ENCODE results near the gene INPP5A.

INPP5A gene

GRCh38 chr10:132532179-132532578 lies 5.4 kb upstream of the INPP5A start:
- Histone ChIP-seq H3K27ac (ENCODE audit: low read depth, low read length) (peak overlapping the region; percentile 72), H2AK5ac (ENCODE audit: low read length) (no peak overlapping the region), H3K27me3 (ENCODE audit: insufficient read depth, low read length) (no peaks in the 10 kb centered on the region), H3K9me3 (ENCODE audit: insufficient read depth, low read depth, low read length) (peaks cover 5% of the 10 kb centered on the region), H4K8ac (ENCODE audit: low read depth, low read length) (no peak overlapping the region), H3K18ac (ENCODE audit: low read length) (no peak overlapping the region), H3K4me3 (ENCODE audit: low read depth, low read length) (no peak overlapping the region), H3K79me1 (ENCODE audit: low read length) (peaks cover 18% of the 10 kb centered on the region), H2BK5ac (ENCODE audit: low read depth, low read length, poor library complexity) (peak overlapping the region; percentile 70), H3K4me2 (ENCODE audit: low read length) (no peak overlapping the region), H2AFZ (ENCODE audit: insufficient read depth, low read length, poor library complexity) (no peak overlapping the region), H3K79me2 (ENCODE audit: control insufficient read depth, insufficient read depth, low read length, poor library complexity) (peaks cover 4% of the 10 kb centered on the region), H3K14ac (ENCODE audit: low read length) (no peak overlapping the region), H3K23ac (ENCODE audit: low read length) (no peak overlapping the region), H3K36me3 (ENCODE audit: control insufficient read depth in 1 of 2, insufficient read depth in 2 of 2, low read length in 2 of 2) (no peaks in the 10 kb centered on the region), H3K9ac (ENCODE audit: low read length) (no peak overlapping the region), H2BK120ac (ENCODE audit: insufficient read depth, low read length, poor library complexity) (peak overlapping the region; percentile 80), H2BK12ac (ENCODE audit: low read length) (peak overlapping the region; percentile 59), H3K4ac (ENCODE audit: low read depth, low read length) (no peak overlapping the region), H4K12ac (ENCODE audit: low read depth, low read length) (no peak overlapping the region), H4K91ac (ENCODE audit: low read depth, low read length) (peak overlapping the region; percentile 67), H3K4me1 (ENCODE audit: control insufficient read depth in 1 of 2, insufficient read depth in 2 of 2, low read length in 2 of 2) (peaks cover 18 to 27% of the 10 kb centered on the region in 2 experiments)
- peak; percentile 50 to 69 for DNase-seq
- WGBS (ENCODE audit: extremely low coverage, insufficient coverage, insufficient read length) = no CpG with 5 or more reads among the region's 6 CpGs

DNA sequence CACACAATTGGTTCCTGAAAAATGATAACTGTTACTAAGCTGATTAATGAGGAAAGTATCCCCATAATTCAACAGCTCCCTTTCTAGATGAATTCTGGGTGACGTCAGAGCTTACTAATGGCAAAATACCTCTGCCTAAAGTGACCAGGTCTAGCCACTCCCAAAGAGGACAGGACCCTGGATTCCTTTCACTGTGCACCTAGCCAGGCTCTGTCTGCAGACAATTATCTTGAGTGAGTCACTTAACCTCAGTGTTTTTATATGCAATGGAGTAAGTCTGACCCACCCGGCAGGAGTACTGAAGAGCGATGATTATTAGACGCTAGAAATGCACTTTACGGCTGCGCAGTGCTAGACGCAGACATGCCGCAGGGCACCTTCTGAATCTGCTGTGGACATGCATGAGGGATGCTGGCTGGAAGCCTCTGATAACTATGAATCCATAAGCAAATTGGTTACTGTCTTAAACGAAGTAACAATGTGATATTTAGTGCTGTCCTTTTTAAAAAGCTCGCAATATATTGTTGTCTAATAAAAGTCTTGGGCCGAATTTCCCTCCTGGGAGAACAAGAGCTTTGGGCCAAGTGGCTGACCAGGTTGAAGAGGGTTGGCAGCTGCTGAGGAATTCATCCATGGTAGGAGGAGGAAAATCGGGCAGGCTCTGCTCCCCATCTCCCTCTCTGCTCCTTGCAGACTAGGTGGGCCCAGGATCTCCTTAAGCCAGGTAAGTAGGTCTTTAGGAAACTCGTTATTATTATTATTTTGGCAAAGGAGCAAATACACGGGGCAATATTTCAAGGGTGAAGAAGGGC lies 4.6 kb upstream of the INPP5A start:
- Histone ChIP-seq H2BK5ac (ENCODE audit: low read depth, low read length, poor library complexity) (peak overlapping the region; percentile 57), H3K9me3 (ENCODE audit: insufficient read depth, low read depth, low read length) (peaks cover 5% of the 10 kb centered on the region), H2AK5ac (ENCODE audit: low read length) (peak overlapping the region; percentile 37), H3K14ac (ENCODE audit: low read length) (peak overlapping the region; percentile 46), H3K9ac (ENCODE audit: low read length) (no peak overlapping the region), H3K4ac (ENCODE audit: low read depth, low read length) (no peak overlapping the region), H3K18ac (ENCODE audit: low read length) (no peak overlapping the region), H3K79me2 (ENCODE audit: control insufficient read depth, insufficient read depth, low read length, poor library complexity) (peaks cover 5% of the 10 kb centered on the region), H3K4me2 (ENCODE audit: low read length) (no peak overlapping the region), H3K23ac (ENCODE audit: low read length) (no peak overlapping the region), H4K91ac (ENCODE audit: low read depth, low read length) (peak overlapping the region; percentile 60), H4K12ac (ENCODE audit: low read depth, low read length) (no peak overlapping the region), H2AFZ (ENCODE audit: insufficient read depth, low read length, poor library complexity) (no peak overlapping the region), H2BK12ac (ENCODE audit: low read length) (peak overlapping the region; percentile 71), H3K79me1 (ENCODE audit: low read length) (peaks cover 18% of the 10 kb centered on the region), H3K27ac (ENCODE audit: low read depth, low read length) (peak overlapping the region; percentile 76), H3K4me1 (ENCODE audit: control insufficient read depth in 1 of 2, insufficient read depth in 2 of 2, low read length in 2 of 2) (peaks cover 18 to 23% of the 10 kb centered on the region in 2 experiments), H3K27me3 (ENCODE audit: insufficient read depth, low read length) (no peaks in the 10 kb centered on the region), H3K36me3 (ENCODE audit: control insufficient read depth in 1 of 2, insufficient read depth in 2 of 2, low read length in 2 of 2) (no peaks in the 10 kb centered on the region), H2BK120ac (ENCODE audit: insufficient read depth, low read length, poor library complexity) (peak overlapping the region; percentile 16), H4K8ac (ENCODE audit: low read depth, low read length) (no peak overlapping the region), H3K4me3 (ENCODE audit: low read depth, low read length) (no peak overlapping the region)
- peak; percentile 97 to 98 for DNase-seq
- no CpG with 5 or more reads among the region's 14 CpGs for WGBS (ENCODE audit: extremely low coverage, insufficient coverage, insufficient read length)

DNA sequence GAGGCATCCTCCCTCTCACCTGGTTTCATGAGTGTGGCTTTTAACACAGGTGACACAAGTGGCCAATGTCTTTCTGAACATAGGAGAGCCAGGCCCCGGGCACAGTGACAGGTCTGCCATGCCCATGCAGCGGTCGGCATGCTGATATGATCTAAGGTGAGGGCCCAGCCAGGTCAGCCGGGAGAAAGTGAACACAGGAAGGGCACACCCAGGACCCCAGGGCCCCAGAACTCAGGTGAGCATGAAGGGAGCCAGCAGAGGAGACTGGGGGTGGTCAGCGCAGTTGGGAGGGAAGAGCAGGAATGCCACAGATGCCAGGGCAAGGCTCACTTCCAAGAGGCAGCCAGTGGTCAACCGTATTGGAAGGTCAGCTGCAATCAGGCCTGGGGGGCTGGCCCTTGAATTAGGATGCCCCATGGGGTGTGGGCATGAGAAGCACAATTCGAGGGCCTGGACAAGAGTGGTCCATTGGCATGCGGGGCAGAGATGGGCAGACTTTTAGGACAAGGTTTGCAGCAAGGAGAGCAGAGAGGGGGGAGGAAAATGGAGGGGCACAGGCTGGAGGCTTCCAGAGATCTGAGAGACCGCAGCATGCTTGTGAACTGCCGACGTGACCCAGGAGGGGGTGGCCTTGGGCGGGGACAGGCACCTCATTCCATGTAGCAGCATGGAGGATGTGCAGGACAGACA lies 3.9 kb upstream of the INPP5A start:
- peak overlapping the region; percentile 71 for H2BK12ac ChIP-seq (ENCODE audit: low read length)
- peak overlapping the region; percentile 57 for H2BK5ac ChIP-seq (ENCODE audit: low read depth, low read length, poor library complexity)
- DNase-seq = no peak
- peak overlapping the region; percentile 38 for H3K18ac ChIP-seq (ENCODE audit: low read length)
- no peaks in the 10 kb centered on the region for H3K27me3 ChIP-seq (ENCODE audit: insufficient read depth, low read length)
- peaks cover 22 to 28% of the 10 kb centered on the region in 2 experiments for H3K4me1 ChIP-seq (ENCODE audit: control insufficient read depth in 1 of 2, insufficient read depth in 2 of 2, low read length in 2 of 2)
- H2AFZ ChIP-seq (ENCODE audit: insufficient read depth, low read length, poor library complexity) = no peak overlapping the region
- H3K79me2 ChIP-seq (ENCODE audit: control insufficient read depth, insufficient read depth, low read length, poor library complexity) = peaks cover 12% of the 10 kb centered on the region
- WGBS (ENCODE audit: extremely low coverage, insufficient coverage, insufficient read length) = no CpG with 5 or more reads among the region's 12 CpGs
- peaks cover 22% of the 10 kb centered on the region for H3K79me1 ChIP-seq (ENCODE audit: low read length)
- peaks cover 5% of the 10 kb centered on the region for H3K9me3 ChIP-seq (ENCODE audit: insufficient read depth, low read depth, low read length)
- H4K8ac ChIP-seq (ENCODE audit: low read depth, low read length) = no peak overlapping the region
- H3K14ac ChIP-seq (ENCODE audit: low read length) = peak overlapping the region; percentile 9
- peak overlapping the region; percentile 0 for H2AK5ac ChIP-seq (ENCODE audit: low read length)
- peak overlapping the region; percentile 24 for H3K4ac ChIP-seq (ENCODE audit: low read depth, low read length)
- peak overlapping the region; percentile 16 for H2BK120ac ChIP-seq (ENCODE audit: insufficient read depth, low read length, poor library complexity)
- H3K36me3 ChIP-seq (ENCODE audit: control insufficient read depth in 1 of 2, insufficient read depth in 2 of 2, low read length in 2 of 2) = no peaks in the 10 kb centered on the region
- H3K23ac ChIP-seq (ENCODE audit: low read length) = no peak overlapping the region
- peak overlapping the region; percentile 76 for H3K27ac ChIP-seq (ENCODE audit: low read depth, low read length)
- H4K91ac ChIP-seq (ENCODE audit: low read depth, low read length) = peak overlapping the region; percentile 60
- no peak overlapping the region for H3K4me3 ChIP-seq (ENCODE audit: low read depth, low read length)
- no peak overlapping the region for H4K12ac ChIP-seq (ENCODE audit: low read depth, low read length)
- no peak overlapping the region for H3K9ac ChIP-seq (ENCODE audit: low read length)
- no peak overlapping the region for H3K4me2 ChIP-seq (ENCODE audit: low read length)

DNA sequence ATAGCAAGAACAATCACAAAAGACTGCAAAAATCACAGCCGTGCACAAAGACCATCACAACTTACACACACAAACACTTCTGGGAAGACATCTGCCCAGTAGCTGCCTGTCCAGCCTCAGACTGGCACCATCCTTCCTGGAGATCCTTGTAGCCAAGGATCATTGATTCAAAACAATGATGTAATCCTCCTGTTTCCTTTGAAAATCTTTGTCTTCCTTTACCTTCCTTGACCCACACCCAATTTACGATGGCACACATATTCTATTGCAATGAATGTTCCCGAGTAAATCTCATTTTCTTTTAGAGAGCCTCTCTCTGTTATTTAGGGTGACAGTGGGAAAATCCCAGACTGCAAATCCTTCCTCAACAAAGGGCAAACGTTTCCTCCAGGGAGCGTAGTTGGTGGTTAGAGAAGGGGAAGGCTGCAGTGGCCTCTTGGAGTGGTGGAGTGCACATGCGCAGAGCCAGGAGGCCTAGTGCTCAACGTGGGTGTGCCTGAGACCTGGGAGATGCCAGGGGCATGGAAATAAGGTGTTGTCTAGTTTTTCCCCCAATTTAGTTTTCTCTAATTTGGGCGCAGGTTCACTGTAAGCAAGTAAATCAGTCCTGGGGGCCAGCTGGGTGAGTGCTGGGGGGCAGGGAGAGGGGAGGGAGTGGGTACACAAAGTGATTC lies 3.1 kb upstream of the INPP5A start:
- Histone ChIP-seq H3K27ac (ENCODE audit: low read depth, low read length) (no peak overlapping the region), H3K14ac (ENCODE audit: low read length) (no peak overlapping the region)

More for the DNA sequence above, 3.1 kb upstream of the INPP5A start:
- Histone ChIP-seq H4K91ac (ENCODE audit: low read depth, low read length) (no peak overlapping the region), H3K27me3 (ENCODE audit: insufficient read depth, low read length) (no peaks in the 10 kb centered on the region), H3K4me2 (ENCODE audit: low read length) (no peak overlapping the region), H3K79me1 (ENCODE audit: low read length) (peaks cover 22% of the 10 kb centered on the region), H4K12ac (ENCODE audit: low read depth, low read length) (no peak overlapping the region), H2AFZ (ENCODE audit: insufficient read depth, low read length, poor library complexity) (no peak overlapping the region), H3K36me3 (ENCODE audit: control insufficient read depth in 1 of 2, insufficient read depth in 2 of 2, low read length in 2 of 2) (no peaks in the 10 kb centered on the region), H2AK5ac (ENCODE audit: low read length) (no peak overlapping the region), H3K4me1 (ENCODE audit: control insufficient read depth in 1 of 2, insufficient read depth in 2 of 2, low read length in 2 of 2) (peaks cover 25 to 35% of the 10 kb centered on the region in 2 experiments), H3K4ac (ENCODE audit: low read depth, low read length) (no peak overlapping the region), H3K18ac (ENCODE audit: low read length) (no peak overlapping the region), H3K23ac (ENCODE audit: low read length) (no peak overlapping the region), H3K9ac (ENCODE audit: low read length) (no peak overlapping the region), H2BK12ac (ENCODE audit: low read length) (no peak overlapping the region), H3K9me3 (ENCODE audit: insufficient read depth, low read depth, low read length) (peaks cover 5% of the 10 kb centered on the region), H3K79me2 (ENCODE audit: control insufficient read depth, insufficient read depth, low read length, poor library complexity) (peaks cover 12% of the 10 kb centered on the region), H2BK120ac (ENCODE audit: insufficient read depth, low read length, poor library complexity) (no peak overlapping the region), H4K8ac (ENCODE audit: low read depth, low read length) (no peak overlapping the region), H3K4me3 (ENCODE audit: low read depth, low read length) (no peak overlapping the region), H2BK5ac (ENCODE audit: low read depth, low read length, poor library complexity) (no peak overlapping the region)
- DNase-seq = no peak
- WGBS (ENCODE audit: extremely low coverage, insufficient coverage, insufficient read length) = no CpG with 5 or more reads among the region's 8 CpGs
